Upper lobe of left lung (tissue), 6 donors: ENCODE measurements around the gene TM4SF1. TPM values are rescaled to one million over a fixed set of nuclear protein-coding genes. Genes with fewer than 3 reads are reported as not detected.

Source experiments
- ATAC-seq, 2 donors: fragments of 200-7000 bp; cut with Tn5 transposase; one replicate each; pipeline ENCODE4 v1.9.1; 2022; ENCODE audit warnings: mild to moderate bottlenecking in 2 of 2, moderate library complexity in 2 of 2; ENCODE audit not compliant: low FRiP score in 2 of 2
- DNase-seq, 2 donors: peaks; one replicate each; pipeline ENCODE4 v3.0.0-alpha.2; 2019 to 2020
- H3K27ac ChIP-seq, 4 donors: fragments of 200-600 bp; sonication (generic); one replicate each; pipeline ENCODE4 v1.5.1; 2016 to 2019
- H3K27me3 ChIP-seq, 4 donors: fragments of 200-600 bp; sonication (generic); one replicate each; pipeline ENCODE4 v1.5.1; 2017 to 2019
- H3K36me3 ChIP-seq, 4 donors: fragments of 200-600 bp; sonication (generic); one replicate each; pipeline ENCODE4 v1.5.1; 2016 to 2019
- H3K4me1 ChIP-seq, 4 donors: fragments of 200-600 bp; sonication (generic); one replicate each; pipeline ENCODE4 v1.5.1; 2018 to 2019
- H3K4me3 ChIP-seq, 4 donors: fragments of 200-600 bp; sonication (generic); one replicate each; pipeline ENCODE4 v1.5.1; 2017 to 2019; ENCODE audit warnings: mild to moderate bottlenecking in 2 of 4, moderate library complexity in 1 of 4
- H3K9me3 ChIP-seq, 4 donors: fragments of 200-600 bp; sonication (generic); one replicate each; pipeline ENCODE4 v1.5.1; 2018 to 2019
- EP300 ChIP-seq, 4 donors: sonication (generic); formaldehyde crosslinking; IDR thresholded peaks; one replicate each; pipeline ENCODE4 v1.5.1; 2017; ENCODE audit warnings: antibody characterized with exemption in 4 of 4, control low read depth in 2 of 4
- POLR2A ChIP-seq, 4 donors: fragments of 450-650 bp; IDR thresholded peaks; one replicate each; pipeline ENCODE4 v1.5.1; 2016 to 2017; ENCODE audit warnings: antibody characterized with exemption in 4 of 4, mild to moderate bottlenecking in 2 of 4
- POLR2AphosphoS5 ChIP-seq, 2 donors: sonication (generic); formaldehyde crosslinking; IDR thresholded peaks; one replicate each; pipeline ENCODE4 v1.5.1; 2017; ENCODE audit warnings: antibody characterized with exemption in 2 of 2
- WGBS, 2 donors: methylation state at CpG; one replicate each; pipeline ENCODE4 v1.1.5; 2017 to 2018; 5-methylcytosine and 5-hydroxymethylcytosine counted together
- total RNA-seq, 6 donors: library from RNA; depleted of rRNA in 4 of 6; stranded (reverse); fragments of >200 nt in 4 of 6; gene quantifications; one replicate each; pipeline versions ENCODE4 v1.1.0 to v1.2.1, GENCODE V29; 2016 to 2021
- TF ChIP-seq, protein P1 (sequence below), 6 experiments: fragments of 450-650 bp in 4 of 6; fragments of 200-600 bp in 2 of 6; sonication (generic) in 2 of 6; IDR thresholded peaks; one replicate each; pipeline ENCODE4 v1.5.1; 2016 to 2019; ENCODE audit warnings: antibody characterized with exemption in 6 of 6
- donor health status: DM: no; HTN: no; CAD: no; lungs with moderate emphysema.
- donor health status: DM: no; HTN: yes; CAD: no; lungs with severe emphysema.

TM4SF1 gene
- total RNA-seq, 6 donors from 2014 or later = 40.9 to 337 (median 197) TPM

DNA sequence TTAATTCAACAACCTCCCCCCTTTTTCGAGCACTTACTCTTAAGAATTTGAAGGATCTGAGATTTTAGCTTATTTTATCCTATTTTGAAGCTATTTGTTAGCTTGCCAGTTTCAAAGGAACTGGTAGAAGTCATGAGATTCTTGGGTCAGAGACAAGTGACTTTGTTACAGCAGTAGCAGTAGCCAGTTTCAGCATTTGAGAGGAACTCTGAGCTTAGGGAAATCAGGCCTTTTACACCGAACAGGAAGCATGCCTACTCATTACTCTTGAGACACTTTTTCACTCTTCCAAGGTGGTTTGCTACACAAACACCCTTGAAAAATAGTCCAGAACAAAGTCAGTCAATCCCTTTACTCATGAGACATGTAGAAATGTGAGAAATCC, 24.5 kb upstream of the TM4SF1 start:
- H3K36me3 ChIP-seq = no peaks in the 10 kb centered on the region
- H3K9me3 ChIP-seq = no peaks in the 10 kb centered on the region
- H3K4me3 ChIP-seq = no peak overlapping the region
- TF ChIP-seq EP300 (IDR thresholded peaks at IDR 0.05) (no peak), POLR2A (IDR thresholded peaks at IDR 0.05) (no peak), POLR2AphosphoS5 (IDR thresholded peaks at IDR 0.05) (no peak)
- TF ChIP-seq, protein P1, sequence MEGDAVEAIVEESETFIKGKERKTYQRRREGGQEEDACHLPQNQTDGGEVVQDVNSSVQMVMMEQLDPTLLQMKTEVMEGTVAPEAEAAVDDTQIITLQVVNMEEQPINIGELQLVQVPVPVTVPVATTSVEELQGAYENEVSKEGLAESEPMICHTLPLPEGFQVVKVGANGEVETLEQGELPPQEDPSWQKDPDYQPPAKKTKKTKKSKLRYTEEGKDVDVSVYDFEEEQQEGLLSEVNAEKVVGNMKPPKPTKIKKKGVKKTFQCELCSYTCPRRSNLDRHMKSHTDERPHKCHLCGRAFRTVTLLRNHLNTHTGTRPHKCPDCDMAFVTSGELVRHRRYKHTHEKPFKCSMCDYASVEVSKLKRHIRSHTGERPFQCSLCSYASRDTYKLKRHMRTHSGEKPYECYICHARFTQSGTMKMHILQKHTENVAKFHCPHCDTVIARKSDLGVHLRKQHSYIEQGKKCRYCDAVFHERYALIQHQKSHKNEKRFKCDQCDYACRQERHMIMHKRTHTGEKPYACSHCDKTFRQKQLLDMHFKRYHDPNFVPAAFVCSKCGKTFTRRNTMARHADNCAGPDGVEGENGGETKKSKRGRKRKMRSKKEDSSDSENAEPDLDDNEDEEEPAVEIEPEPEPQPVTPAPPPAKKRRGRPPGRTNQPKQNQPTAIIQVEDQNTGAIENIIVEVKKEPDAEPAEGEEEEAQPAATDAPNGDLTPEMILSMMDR (IDR thresholded peaks at IDR 0.05) = no peak
- ATAC-seq (peak; percentile 76 to 87), DNase-seq (no peak)
- H3K4me1 ChIP-seq = peaks cover 14 to 17% (median 16%) of the 10 kb centered on the region in 4 donors
- WGBS, 2 donors = 54 to 63% methylated on average over 2 of the region's 2 CpGs
- peak overlapping the region; percentile 72 to 82 (median 77) for H3K27ac ChIP-seq
- no peaks in the 10 kb centered on the region for H3K27me3 ChIP-seq

DNA sequence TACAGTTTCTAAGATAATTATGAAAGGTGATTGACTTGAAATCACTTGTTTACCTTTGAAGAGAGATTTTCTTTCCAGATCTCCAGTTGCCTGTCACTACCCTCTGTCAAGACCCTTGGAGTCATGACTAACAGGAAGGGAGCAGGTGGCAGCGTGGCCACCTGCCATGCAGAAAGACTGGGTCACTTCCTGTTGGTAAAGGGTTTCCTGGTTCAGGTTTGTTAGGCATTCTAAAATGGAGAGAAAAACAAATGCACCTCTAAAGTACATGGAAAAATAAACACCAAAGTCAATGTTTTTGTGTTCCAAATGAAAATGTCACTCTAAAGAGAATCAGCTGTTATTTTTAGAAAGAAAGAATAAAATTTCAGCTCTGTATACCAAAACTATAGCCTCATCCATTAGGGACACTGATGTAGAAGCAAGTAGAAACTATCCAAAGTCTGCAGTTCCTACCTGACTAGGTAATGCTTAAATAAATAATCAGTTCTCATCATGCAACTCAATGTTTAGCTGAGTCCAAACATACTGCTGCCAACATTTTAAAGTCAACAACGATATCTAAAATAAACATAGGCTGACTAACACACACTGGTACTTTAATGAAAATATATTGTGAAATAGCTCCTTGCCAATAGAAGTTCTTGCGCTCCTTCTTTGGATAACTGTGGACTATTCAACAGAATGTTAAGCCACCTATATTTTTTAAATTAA, 23.9 kb upstream of the TM4SF1 start:
- DNase-seq (no peak), ATAC-seq (peak; percentile 78 to 85)
- Histone ChIP-seq H3K27me3 (no peaks in the 10 kb centered on the region), H3K9me3 (no peaks in the 10 kb centered on the region), H3K4me3 (no peak overlapping the region), H3K27ac (peak overlapping the region; percentile 72 to 82 (median 78)), H3K4me1 (peaks cover 14 to 17% (median 16%) of the 10 kb centered on the region in 4 donors), H3K36me3 (no peaks in the 10 kb centered on the region)
- peak; percentile 8 to 66 for TF ChIP-seq POLR2AphosphoS5 (IDR thresholded peaks at IDR 0.05)
- TF ChIP-seq POLR2A (IDR thresholded peaks at IDR 0.05) = no peak
- peak in 3 of 4 donors; percentile 63 to 96 (median 83) for TF ChIP-seq EP300 (IDR thresholded peaks at IDR 0.05)
- TF ChIP-seq, protein P1 (IDR thresholded peaks at IDR 0.05) = no peak
- 32 to 34% methylated on average over 3 of the region's 3 CpGs for WGBS, 2 donors

DNA sequence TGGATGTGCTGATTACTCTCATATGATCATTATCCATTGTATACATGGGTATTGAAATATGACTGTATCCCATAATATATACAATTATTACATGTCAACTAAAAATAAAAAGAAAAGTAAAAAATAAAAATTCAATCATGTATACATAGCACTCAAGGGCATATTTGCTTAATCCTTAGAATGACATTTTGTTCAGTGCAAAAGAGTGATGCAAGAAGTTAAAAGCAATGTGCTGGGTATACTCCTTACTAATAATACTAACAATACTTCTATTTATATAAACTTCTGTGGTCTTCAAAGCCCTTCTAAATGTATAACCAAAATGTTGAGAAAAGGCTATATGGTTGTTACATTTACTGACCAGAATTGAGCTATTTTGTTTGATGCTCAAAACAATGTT, 23.2 kb upstream of the TM4SF1 start:
- Histone ChIP-seq H3K4me1 (peaks cover 17 to 20% (median 18%) of the 10 kb centered on the region in 4 donors), H3K4me3 (no peak overlapping the region), H3K27me3 (no peaks in the 10 kb centered on the region), H3K36me3 (no peaks in the 10 kb centered on the region), H3K9me3 (no peaks in the 10 kb centered on the region), H3K27ac (peak overlapping the region; percentile 72 to 80 (median 78))
- no peak for ATAC-seq
- DNase-seq = no peak
- TF ChIP-seq POLR2AphosphoS5 (IDR thresholded peaks at IDR 0.05) (no peak), POLR2A (IDR thresholded peaks at IDR 0.05) (no peak), EP300 (IDR thresholded peaks at IDR 0.05) (no peak)
- TF ChIP-seq, protein P1 (IDR thresholded peaks at IDR 0.05) = no peak

DNA sequence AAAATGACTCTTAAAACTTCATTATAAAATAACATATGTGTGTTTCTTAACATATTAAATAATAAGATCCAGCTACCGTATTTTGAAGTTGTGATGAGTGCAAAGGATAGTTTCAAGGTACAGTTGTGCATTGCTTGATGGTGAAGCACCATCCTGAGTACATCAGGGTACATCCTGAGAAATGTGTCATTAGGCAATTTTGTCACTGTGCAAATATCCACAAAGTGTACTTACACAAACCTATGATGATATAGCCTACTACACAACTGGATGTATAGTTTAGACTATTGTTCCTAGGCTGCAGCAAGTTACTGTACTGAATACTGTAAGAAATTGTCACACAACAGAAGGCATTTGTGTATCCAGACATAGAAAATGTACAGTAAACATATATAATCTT, 20.8 kb upstream of the TM4SF1 start:
- Histone ChIP-seq H3K27me3 (no peaks in the 10 kb centered on the region), H3K4me1 (peaks cover 27 to 40% (median 31%) of the 10 kb centered on the region in 4 donors), H3K4me3 (no peak overlapping the region), H3K27ac (no peak overlapping the region), H3K36me3 (no peaks in the 10 kb centered on the region), H3K9me3 (no peaks in the 10 kb centered on the region)
- no peak for ATAC-seq
- WGBS, 2 donors = 91 to 92% methylated on average over 1 of the region's 1 CpG
- DNase-seq = no peak
- TF ChIP-seq, protein P1 (IDR thresholded peaks at IDR 0.05) = no peak
- TF ChIP-seq EP300 (IDR thresholded peaks at IDR 0.05) = no peak
- TF ChIP-seq POLR2AphosphoS5 (IDR thresholded peaks at IDR 0.05) = no peak
- TF ChIP-seq POLR2A (IDR thresholded peaks at IDR 0.05) = no peak

DNA sequence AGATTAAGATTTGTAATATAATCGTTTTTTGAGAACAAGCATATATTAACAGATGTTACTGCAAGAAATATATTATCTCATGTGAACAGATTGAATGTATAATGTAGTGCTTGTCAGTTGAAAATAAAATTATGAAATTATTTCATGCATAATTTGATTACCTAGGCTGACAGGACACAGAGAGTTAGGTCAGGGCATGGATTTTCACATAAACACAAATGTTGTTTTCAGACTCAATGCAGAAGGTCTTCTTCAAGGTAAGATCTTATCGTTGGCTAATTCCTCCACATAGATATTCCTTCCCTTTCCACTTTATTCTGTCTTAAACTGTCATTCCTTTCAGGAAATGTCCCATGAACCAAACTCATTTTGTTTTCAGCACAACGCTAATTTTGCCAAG, 20.1 kb upstream of the TM4SF1 start:
- Histone ChIP-seq H3K4me3 (no peak overlapping the region), H3K27me3 (no peaks in the 10 kb centered on the region), H3K9me3 (no peaks in the 10 kb centered on the region), H3K4me1 (peaks cover 23 to 39% (median 33%) of the 10 kb centered on the region in 4 donors), H3K27ac (no peak overlapping the region), H3K36me3 (no peaks in the 10 kb centered on the region)
- no peak for ATAC-seq
- TF ChIP-seq POLR2A (IDR thresholded peaks at IDR 0.05) (no peak), POLR2AphosphoS5 (IDR thresholded peaks at IDR 0.05) (no peak), EP300 (IDR thresholded peaks at IDR 0.05) (no peak)
- TF ChIP-seq, protein P1 (IDR thresholded peaks at IDR 0.05) = no peak
- DNase-seq = no peak
- 63 to 73% methylated on average over 3 of the region's 3 CpGs for WGBS, 2 donors
